NCI-H1105 (cell line): ENCODE measurements around the gene ZNRF3.

Experiments
- DNase-seq: peaks from one replicate; lab custom pipeline; 2025; lab: John Stamatoyannopoulos, UW

ZNRF3 gene

DNA sequence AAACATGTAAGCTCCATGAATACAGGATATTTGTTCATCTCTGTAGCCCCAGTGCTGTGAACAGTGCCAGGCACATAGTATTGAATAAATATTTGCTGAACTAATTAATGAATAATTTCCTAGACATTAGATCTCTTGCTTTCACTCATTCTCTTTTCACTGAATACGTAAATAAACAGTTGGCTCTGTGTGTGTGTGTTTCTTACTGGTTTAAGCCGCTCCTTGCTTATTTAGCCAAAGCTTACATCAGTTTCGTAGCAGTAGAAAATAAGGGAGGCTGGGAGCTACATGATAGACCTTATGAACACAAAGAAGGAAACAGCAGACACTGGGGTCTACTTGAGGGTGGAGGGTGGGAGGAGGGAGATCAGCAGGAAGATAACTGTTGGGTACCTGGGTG is 206.7 kb downstream of the ZNRF3 start:
- DNase-seq, result no peak

DNA sequence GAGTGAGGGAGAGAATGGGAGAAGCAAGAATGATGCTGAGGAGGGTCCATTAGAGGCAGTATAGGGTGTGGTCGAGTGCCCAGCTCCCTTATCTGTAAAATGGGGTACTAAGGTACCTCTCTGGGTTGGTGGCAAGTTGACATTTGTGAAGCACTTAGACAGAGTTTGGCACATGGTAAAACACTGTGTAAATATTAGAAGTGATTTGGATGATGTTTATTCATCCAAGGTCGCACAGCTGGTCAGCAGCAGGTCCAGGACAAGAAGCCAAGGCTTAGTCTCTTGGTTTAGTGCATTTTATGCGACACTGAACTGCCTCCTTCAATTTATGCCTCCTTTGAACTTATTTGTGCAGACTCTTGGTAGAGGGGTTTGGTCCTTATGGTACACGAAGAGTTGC is 208.9 kb downstream of the ZNRF3 start:
- DNase-seq, result no peak

GRCh38 chr22:29093030-29093429 is 209.7 kb downstream of the ZNRF3 start:
- no peak for DNase-seq

- DNase-seq, result no peak
Observed at GRCh38 chr22:29093501-29094300, 210.3 kb downstream of the ZNRF3 start.

- no peak for DNase-seq
Observed at GRCh38 chr22:29095459-29095858, 212.1 kb downstream of the ZNRF3 start.

DNA sequence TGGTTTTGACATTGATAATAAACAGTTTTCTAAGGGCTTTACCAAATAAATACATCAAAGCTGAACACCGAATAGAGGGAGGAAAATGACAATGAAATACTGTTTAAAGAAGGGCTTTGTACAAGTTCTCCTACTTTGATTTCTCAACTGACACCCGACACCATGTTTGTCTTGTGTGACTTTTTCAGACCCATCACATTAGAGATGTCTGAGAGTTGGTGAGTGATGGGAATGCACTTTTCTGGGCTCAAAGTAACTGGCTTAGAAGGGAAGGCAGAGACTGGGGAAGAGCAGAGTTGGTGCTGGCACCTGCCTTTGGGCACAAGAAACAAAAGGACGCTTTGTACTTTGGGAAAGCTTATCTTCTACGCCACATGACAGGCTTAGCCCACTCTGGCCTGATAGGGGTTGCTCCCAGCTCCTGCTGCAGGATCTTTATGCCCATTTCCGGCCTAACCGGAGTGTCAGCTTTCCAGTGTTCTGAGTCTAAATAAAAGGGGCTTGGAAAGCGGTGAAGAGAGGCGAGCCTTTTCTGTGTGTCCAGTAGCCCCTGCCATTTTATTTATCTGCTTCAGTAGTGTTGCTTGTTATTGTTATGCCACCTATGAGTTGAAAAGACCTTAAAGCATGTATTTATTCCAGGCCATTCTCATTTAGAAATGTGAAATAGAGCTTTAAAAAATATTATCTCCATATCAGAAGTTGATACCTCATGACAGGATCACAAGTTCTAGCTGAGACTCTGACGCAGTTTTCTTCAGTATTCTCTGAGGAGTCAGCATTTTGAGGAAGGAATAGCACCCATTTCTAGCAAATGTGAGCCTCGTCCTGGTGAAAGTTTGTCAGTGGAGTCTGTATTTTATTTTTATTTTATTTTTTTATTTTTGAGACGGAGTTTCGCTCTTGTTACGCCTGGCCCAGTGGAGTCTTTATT is 213.6 kb downstream of the ZNRF3 start:
- DNase-seq, result no peak

GRCh38 chr22:29098296-29098695 is 214.9 kb downstream of the ZNRF3 start:
- DNase-seq, result no peak

- DNase-seq, result no peak
Observed at GRCh38 chr22:29102300-29102699, 218.9 kb downstream of the ZNRF3 start.

- DNase-seq, result no peak
Observed at GRCh38 chr22:29103121-29103520, 219.7 kb downstream of the ZNRF3 start.

- no peak for DNase-seq
Observed at GRCh38 chr22:29105468-29105867, 222.1 kb downstream of the ZNRF3 start.

GRCh38 chr22:29106839-29107238 is 223.5 kb downstream of the ZNRF3 start:
- DNase-seq, result no peak
